Activated T-helper 17 cell treated with anti-CD3 and anti-CD28 coated beads, Interleukin-2, amount 50 U/mL, for 72 hours (primary cell): ENCODE data around the gene UBE4B. TPM values are rescaled to one million over a fixed set of nuclear protein-coding genes. Genes with fewer than 3 reads are reported as not detected.
"Not testable (repeated sequence)": the region's sequence is repeated elsewhere in the genome, so short reads cannot be mapped to it uniquely, and the experiment has no call there.

Source experiments
- ATAC-seq: fragments of 150-1000 bp; cut with Tn5 transposase; replicated peaks from 2 replicates; pipeline ENCODE4 v1.10.0; 2021; ENCODE audit warnings: mild to moderate bottlenecking, moderate library complexity
- H3K27ac Mint-ChIP-seq: one replicate; pipeline ENCODE4 v1.8.0; 2022; ENCODE audit warnings: mixed read lengths
- H3K27me3 Mint-ChIP-seq: one replicate; pipeline ENCODE4 v1.8.0; 2022; ENCODE audit warnings: mixed read lengths
- H3K36me3 Mint-ChIP-seq: one replicate; pipeline ENCODE4 v1.8.0; 2022; ENCODE audit warnings: low read depth, mild to moderate bottlenecking, mixed read lengths
- H3K4me1 Mint-ChIP-seq: one replicate; pipeline ENCODE4 v1.8.0; 2022; ENCODE audit warnings: mixed read lengths
- H3K4me3 Mint-ChIP-seq: one replicate; pipeline ENCODE4 v1.8.0; 2022; ENCODE audit warnings: mild to moderate bottlenecking, mixed read lengths
- H3K9me3 Mint-ChIP-seq: one replicate; pipeline ENCODE4 v1.8.0; 2022; ENCODE audit warnings: mixed read lengths
- total RNA-seq, 2 donors: library from RNA; stranded (reverse); gene quantifications; one replicate each; pipeline ENCODE4 v1.2.3, GENCODE V29; 2022

UBE4B gene
- total RNA-seq, 2 donors from 2014 or later = 44.2 to 47.4 TPM

DNA sequence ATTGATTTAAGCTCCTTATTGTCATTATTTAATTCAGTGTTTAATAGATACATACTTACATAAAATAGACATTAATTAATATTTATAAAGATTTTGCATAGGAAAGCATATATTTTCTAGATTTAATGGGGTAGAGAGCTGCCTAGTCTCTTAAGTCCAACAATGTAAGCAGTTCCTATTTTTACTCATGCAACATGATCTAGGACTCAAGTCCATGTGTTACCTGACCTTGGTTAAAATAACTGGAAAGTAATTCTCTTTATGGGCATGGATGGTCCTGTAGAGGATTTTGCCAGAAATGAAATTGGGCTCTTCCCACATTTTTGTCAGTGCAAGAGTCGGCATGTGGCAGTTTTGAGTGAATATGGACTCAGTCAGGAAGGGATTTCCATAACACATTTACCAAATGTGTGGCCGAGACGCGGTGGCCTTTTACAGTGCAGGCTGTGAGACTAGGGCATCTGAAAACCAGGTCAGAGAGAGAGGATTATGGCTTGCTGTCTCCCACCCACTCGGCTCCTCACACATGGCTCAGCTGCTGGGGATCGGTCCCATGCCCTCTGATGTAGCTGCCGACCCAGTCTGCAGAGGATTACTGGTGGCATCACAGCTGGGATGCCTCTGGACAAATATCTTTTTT lies 171.4 kb downstream of the UBE4B start:
- no peaks in the 10 kb centered on the region for H3K9me3 Mint-ChIP-seq
- H3K27me3 Mint-ChIP-seq = no peaks in the 10 kb centered on the region
- no peak overlapping the region for H3K4me3 Mint-ChIP-seq
- no peak for ATAC-seq
- no peaks in the 10 kb centered on the region for H3K4me1 Mint-ChIP-seq
- H3K36me3 Mint-ChIP-seq = no peaks in the 10 kb centered on the region
- no peak overlapping the region for H3K27ac Mint-ChIP-seq

DNA sequence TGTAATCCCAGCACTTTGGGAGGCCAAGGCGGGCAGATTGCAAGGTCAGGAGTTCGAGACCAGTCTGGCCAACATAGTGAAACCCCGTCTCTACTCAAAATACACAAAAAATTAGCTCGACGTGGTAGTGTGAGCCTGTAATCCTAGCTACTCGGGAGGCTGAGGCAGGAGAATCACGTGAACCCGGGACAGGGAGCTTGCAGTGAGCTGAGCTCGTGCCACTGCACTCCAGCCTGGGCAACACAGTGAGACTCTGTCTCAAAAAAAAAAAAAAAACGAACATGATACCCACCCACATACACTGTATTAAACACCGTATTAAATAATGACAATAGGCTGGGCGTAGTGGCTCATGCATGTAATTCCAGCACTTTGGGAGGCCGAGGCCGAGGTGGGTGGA lies 172.4 kb downstream of the UBE4B start:
- not testable (repeated sequence) for H3K27me3 Mint-ChIP-seq, H3K4me1 Mint-ChIP-seq, ATAC-seq, H3K27ac Mint-ChIP-seq, H3K36me3 Mint-ChIP-seq, H3K4me3 Mint-ChIP-seq, H3K9me3 Mint-ChIP-seq

DNA sequence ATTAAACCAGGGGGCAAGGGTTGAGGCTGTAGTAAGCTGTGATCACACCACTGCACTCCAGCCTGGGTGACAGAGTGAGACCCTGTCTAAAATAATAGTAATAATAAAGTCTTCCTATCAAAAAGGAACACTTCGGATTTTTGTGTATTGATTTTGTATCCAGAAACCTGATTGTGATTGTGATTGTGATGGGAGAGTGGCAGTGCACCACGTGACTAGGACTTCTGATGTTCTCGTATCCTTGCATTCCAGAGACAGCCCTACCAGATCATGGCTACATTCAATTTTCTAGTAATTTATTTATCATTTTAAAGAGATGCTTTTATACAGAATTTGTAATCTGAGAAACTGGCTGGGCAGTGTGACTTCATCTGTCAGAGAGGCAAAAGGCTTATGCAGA lies 175.1 kb downstream of the UBE4B start:
- Mint-ChIP-seq H3K9me3 (no peaks in the 10 kb centered on the region), H3K4me1 (peaks cover 10% of the 10 kb centered on the region), H3K36me3 (no peaks in the 10 kb centered on the region), H3K27me3 (no peaks in the 10 kb centered on the region), H3K27ac (no peak overlapping the region), H3K4me3 (no peak overlapping the region)
- ATAC-seq = no peak

- Mint-ChIP-seq H3K4me1 (peaks cover 13% of the 10 kb centered on the region), H3K27me3 (no peaks in the 10 kb centered on the region), H3K27ac (peak overlapping the region; percentile 86), H3K36me3 (no peaks in the 10 kb centered on the region), H3K4me3 (peak overlapping the region; percentile 90), H3K9me3 (no peaks in the 10 kb centered on the region)
- ATAC-seq = no peak
Observed at GRCh38 chr1:10208537-10208936, 175.8 kb downstream of the UBE4B start.

- no peak for ATAC-seq
- peaks cover 16% of the 10 kb centered on the region for H3K4me1 Mint-ChIP-seq
- H3K27ac Mint-ChIP-seq = peak overlapping the region; percentile 86
- H3K4me3 Mint-ChIP-seq = peak overlapping the region; percentile 90
- no peaks in the 10 kb centered on the region for H3K9me3 Mint-ChIP-seq
- H3K36me3 Mint-ChIP-seq = no peaks in the 10 kb centered on the region
- no peaks in the 10 kb centered on the region for H3K27me3 Mint-ChIP-seq
Observed at GRCh38 chr1:10209590-10209904, 176.8 kb downstream of the UBE4B start.

GRCh38 chr1:10209905-10210810 lies 177.4 kb downstream of the UBE4B start, which contains the start of gene KIF1B:
KIF1B (plus strand) TSS chr1:10210570; CDS start chr1:10232329, 21,759 bp downstream.
- peaks cover 16% of the 10 kb centered on the region for H3K4me1 Mint-ChIP-seq
- H3K4me3 Mint-ChIP-seq = peak within 1 kb of the TSS; percentile 90
- H3K9me3 Mint-ChIP-seq = no peaks in the 10 kb centered on the region
- H3K27ac Mint-ChIP-seq = peak within 1 kb of the TSS; percentile 86
- no peaks in the 10 kb centered on the region for H3K36me3 Mint-ChIP-seq
- no peaks in the 10 kb centered on the region for H3K27me3 Mint-ChIP-seq
- ATAC-seq = peak; percentile 98

DNA sequence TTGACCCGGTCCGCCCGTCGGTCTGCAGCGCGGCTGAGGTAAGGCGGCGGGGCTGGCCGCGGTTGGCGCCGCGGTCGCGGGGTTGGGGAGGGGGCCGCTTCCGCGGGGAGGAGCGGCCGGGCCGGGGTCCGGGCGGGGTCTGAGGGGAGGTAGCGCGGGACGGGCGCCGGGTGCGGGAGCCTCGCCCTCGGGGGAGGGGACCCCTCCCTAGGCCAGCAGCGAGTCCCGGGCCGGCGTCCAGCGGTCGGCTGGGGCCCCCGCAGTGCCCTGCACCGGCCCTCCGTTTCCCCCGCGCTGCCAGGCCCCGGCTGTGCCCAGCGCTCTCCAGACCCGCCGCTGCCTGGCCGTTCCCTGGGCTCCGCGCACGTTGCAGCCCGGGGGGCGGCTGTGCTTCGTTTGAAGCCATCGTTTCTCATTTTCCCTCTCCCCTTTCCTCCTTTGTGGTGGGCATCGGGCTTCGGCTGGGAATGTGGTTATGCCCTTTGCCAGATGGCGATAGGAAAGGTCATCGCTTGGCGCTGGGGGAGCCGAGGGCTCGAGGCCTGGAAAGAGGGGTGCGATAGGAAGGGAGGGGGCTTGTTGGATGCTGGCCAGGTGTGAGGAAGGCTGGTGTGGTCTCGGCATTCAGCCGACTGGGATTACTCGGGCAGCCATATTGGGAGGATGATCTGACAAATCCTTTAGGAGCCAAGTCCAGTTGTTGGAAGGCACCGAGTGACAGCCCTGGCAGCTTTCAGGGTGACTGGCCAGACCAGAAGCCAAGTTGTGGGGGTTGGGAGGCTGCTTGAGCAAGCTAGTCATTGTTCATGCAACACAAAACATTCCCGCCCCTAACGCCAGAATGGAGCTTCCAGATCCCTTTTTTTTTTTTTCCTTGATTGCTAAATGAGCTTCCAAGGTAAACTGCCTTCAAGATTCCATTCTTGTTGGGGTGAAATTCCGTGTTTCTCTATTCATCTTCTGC lies 178.4 kb downstream of the UBE4B start:
- H3K9me3 Mint-ChIP-seq = no peaks in the 10 kb centered on the region
- H3K27me3 Mint-ChIP-seq = no peaks in the 10 kb centered on the region
- peak overlapping the region; percentile 66 for H3K4me3 Mint-ChIP-seq
- ATAC-seq = no peak
- no peaks in the 10 kb centered on the region for H3K36me3 Mint-ChIP-seq
- H3K27ac Mint-ChIP-seq = peak overlapping the region; percentile 70
- H3K4me1 Mint-ChIP-seq = peaks cover 19% of the 10 kb centered on the region

GRCh38 chr1:10211805-10212410 lies 179.2 kb downstream of the UBE4B start:
- ATAC-seq = no peak
- H3K4me1 Mint-ChIP-seq = peaks cover 26% of the 10 kb centered on the region
- H3K27ac Mint-ChIP-seq = peak overlapping the region; percentile 70

GRCh38 chr1:10212476-10212875 lies 179.7 kb downstream of the UBE4B start:
- H3K27me3 Mint-ChIP-seq = no peaks in the 10 kb centered on the region
- H3K36me3 Mint-ChIP-seq = no peaks in the 10 kb centered on the region
- peaks cover 27% of the 10 kb centered on the region for H3K4me1 Mint-ChIP-seq
- H3K4me3 Mint-ChIP-seq = peak overlapping the region; percentile 66
- ATAC-seq = no peak
- H3K9me3 Mint-ChIP-seq = no peaks in the 10 kb centered on the region
- peak overlapping the region; percentile 70 for H3K27ac Mint-ChIP-seq

More at GRCh38 chr1:10211805-10212410, 179.2 kb downstream of the UBE4B start:
- H3K9me3 Mint-ChIP-seq = no peaks in the 10 kb centered on the region
- peak overlapping the region; percentile 66 for H3K4me3 Mint-ChIP-seq
- H3K27me3 Mint-ChIP-seq = no peaks in the 10 kb centered on the region
- H3K36me3 Mint-ChIP-seq = no peaks in the 10 kb centered on the region

GRCh38 chr1:10213186-10213705 lies 180.5 kb downstream of the UBE4B start:
- Mint-ChIP-seq H3K9me3 (no peaks in the 10 kb centered on the region), H3K27ac (no peak overlapping the region), H3K4me1 (peaks cover 35% of the 10 kb centered on the region), H3K4me3 (no peak overlapping the region), H3K36me3 (no peaks in the 10 kb centered on the region), H3K27me3 (no peaks in the 10 kb centered on the region)
- ATAC-seq = no peak

DNA sequence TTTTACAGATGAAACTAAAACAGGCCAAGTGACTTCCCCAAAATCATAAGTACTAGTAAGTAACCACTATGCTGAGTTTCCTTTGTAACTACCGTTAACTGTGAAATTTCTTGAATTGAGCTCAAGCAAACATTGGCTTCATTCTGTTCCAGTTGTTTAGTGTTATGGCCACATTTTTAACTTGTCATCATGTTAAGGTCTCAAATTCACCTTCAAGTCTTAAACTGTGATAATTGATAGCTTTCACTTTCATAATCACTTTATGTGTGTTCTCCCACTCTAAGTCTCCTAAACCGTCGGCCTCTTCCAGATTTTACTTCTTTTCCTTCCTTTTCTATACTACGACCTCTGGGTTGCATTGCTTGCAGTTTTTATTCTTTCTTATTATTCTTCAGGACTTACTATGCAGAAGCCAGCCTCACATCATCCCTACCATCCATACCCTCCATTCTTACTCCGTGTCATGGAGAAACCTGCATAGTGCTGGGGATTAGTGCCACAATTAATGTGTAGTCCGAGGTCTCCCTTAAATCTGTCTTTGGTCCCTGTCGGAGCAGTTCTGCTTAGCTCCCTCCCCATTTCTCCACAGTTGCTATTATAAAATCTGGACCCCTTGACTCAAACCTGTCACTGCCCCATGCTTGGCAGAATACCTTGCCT lies 183.5 kb downstream of the UBE4B start:
- Mint-ChIP-seq H3K27ac (peak overlapping the region; percentile 85), H3K4me1 (peaks cover 37% of the 10 kb centered on the region), H3K36me3 (no peaks in the 10 kb centered on the region), H3K4me3 (peak overlapping the region; percentile 76), H3K9me3 (no peaks in the 10 kb centered on the region), H3K27me3 (no peaks in the 10 kb centered on the region)
- peak; percentile 39 for ATAC-seq

GRCh38 chr1:10217748-10218441 lies 185.1 kb downstream of the UBE4B start:
- peak; percentile 72 for ATAC-seq
- peak overlapping the region; percentile 59 for H3K27ac Mint-ChIP-seq

DNA sequence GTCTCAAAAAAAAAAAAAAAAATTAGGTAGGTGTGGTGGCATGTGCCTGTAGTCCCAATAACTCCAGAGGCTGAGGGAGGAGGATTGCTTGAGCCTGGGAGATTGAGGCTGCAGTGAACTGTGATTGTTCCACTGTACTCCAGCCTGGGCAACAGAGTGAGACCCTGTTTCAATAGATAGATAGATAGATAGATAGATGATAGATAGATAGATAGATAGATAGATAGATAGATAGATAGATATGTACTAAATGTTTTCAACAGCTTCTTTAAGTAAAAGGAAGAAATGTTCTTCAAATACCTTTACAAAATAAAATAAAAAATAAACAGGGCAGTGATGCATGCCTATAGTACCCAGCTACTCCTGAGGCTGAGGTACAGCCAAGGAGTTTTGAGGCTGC lies 187.4 kb downstream of the UBE4B start:
- Mint-ChIP-seq H3K36me3 (no peaks in the 10 kb centered on the region), H3K4me1 (peaks cover 21% of the 10 kb centered on the region), H3K4me3 (no peak overlapping the region), H3K9me3 (no peaks in the 10 kb centered on the region), H3K27me3 (no peaks in the 10 kb centered on the region), H3K27ac (no peak overlapping the region)
- ATAC-seq = no peak

More at GRCh38 chr1:10217748-10218441, 185.1 kb downstream of the UBE4B start:
- no peaks in the 10 kb centered on the region for H3K27me3 Mint-ChIP-seq
- no peaks in the 10 kb centered on the region for H3K9me3 Mint-ChIP-seq
- no peaks in the 10 kb centered on the region for H3K36me3 Mint-ChIP-seq
- H3K4me1 Mint-ChIP-seq = peaks cover 27% of the 10 kb centered on the region
- peak overlapping the region; percentile 76 for H3K4me3 Mint-ChIP-seq
